Choroid plexus epithelial cell (primary cell): ENCODE results near the gene COL17A1.
A peak's percentile ranks its signal among the peaks of the same experiment; 100 is the strongest.

ENCODE experiments used
- DNase-seq: peaks from one replicate; pipeline ENCODE4 v3.0.0-alpha.2; 2010; ENCODE audit warnings: low read depth
- H3K4me3 ChIP-seq: 2 replicates; pipeline ENCODE4 v1.5.1; 2011; ENCODE audit warnings: low read depth, mild to moderate bottlenecking, control low read depth, low read length, moderate library complexity
- TF ChIP-seq, protein P1 (sequence below): conservative IDR thresholded peaks from 2 replicates; pipeline ENCODE4 v1.5.1; 2011; ENCODE audit warnings: low read depth, mild to moderate bottlenecking, control low read depth, inconsistent platforms, low read length, moderate library complexity

Gene COL17A1

GRCh38 chr10:104057717-104058116 is 28.0 kb downstream of the COL17A1 start:
- TF ChIP-seq, protein P1, sequence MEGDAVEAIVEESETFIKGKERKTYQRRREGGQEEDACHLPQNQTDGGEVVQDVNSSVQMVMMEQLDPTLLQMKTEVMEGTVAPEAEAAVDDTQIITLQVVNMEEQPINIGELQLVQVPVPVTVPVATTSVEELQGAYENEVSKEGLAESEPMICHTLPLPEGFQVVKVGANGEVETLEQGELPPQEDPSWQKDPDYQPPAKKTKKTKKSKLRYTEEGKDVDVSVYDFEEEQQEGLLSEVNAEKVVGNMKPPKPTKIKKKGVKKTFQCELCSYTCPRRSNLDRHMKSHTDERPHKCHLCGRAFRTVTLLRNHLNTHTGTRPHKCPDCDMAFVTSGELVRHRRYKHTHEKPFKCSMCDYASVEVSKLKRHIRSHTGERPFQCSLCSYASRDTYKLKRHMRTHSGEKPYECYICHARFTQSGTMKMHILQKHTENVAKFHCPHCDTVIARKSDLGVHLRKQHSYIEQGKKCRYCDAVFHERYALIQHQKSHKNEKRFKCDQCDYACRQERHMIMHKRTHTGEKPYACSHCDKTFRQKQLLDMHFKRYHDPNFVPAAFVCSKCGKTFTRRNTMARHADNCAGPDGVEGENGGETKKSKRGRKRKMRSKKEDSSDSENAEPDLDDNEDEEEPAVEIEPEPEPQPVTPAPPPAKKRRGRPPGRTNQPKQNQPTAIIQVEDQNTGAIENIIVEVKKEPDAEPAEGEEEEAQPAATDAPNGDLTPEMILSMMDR, result no peak
- no peak overlapping the region for H3K4me3 ChIP-seq
- no peak for DNase-seq

- no peak for DNase-seq
- TF ChIP-seq, protein P1, result no peak
Observed at GRCh38 chr10:104056619-104057273, 28.9 kb downstream of the COL17A1 start.

DNA sequence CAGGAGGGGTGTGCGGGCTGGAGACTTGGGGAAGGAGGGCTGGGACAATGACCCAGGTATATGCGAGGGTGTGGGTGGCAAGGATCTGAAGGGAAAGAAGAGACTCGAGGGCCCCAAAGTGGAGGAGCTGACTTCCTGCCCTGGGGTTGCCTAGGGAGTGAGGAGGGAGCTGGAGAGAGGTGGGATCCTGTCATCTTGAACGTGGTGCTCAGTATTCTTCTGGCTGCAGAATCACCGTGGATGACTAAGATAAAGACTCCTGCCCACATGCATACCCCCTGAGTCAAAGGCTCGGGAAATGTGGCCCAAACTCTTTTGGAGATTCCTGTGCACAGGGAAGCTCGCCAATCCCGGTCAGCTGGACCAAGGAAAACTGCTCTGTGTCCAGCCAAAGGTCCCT is 31.2 kb downstream of the COL17A1 start:
- DNase-seq, result no peak
- H3K4me3 ChIP-seq, result no peak overlapping the region
- TF ChIP-seq, protein P1, result no peak

More at GRCh38 chr10:104056619-104057273, 28.9 kb downstream of the COL17A1 start:
- no peak overlapping the region for H3K4me3 ChIP-seq

DNA sequence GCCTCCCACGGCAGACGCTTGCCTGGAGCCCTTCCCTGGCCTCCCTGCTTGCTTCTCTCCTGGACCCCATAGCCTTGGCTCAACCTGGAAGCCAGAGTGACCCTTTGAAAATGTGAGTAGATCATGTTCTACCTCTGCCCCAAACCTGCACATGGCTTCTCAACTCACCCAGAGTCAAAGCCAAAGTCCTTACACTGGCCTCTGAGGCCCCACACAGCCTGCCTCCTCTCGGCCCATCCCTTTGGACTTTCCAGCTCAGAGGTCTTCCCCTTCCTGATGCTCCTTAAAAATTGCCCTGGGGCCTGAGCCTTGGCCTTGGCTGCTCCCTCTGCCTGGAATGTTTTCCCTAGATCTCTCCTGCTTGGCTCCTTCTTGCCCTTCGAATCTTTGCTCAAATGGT is 32.5 kb downstream of the COL17A1 start:
- no peak for DNase-seq
- TF ChIP-seq, protein P1, result no peak
- H3K4me3 ChIP-seq, result no peak overlapping the region

GRCh38 chr10:104052431-104052830 is 33.2 kb downstream of the COL17A1 start:
- no peak overlapping the region for H3K4me3 ChIP-seq
- peak; percentile 26 for DNase-seq
- TF ChIP-seq, protein P1, result no peak

DNA sequence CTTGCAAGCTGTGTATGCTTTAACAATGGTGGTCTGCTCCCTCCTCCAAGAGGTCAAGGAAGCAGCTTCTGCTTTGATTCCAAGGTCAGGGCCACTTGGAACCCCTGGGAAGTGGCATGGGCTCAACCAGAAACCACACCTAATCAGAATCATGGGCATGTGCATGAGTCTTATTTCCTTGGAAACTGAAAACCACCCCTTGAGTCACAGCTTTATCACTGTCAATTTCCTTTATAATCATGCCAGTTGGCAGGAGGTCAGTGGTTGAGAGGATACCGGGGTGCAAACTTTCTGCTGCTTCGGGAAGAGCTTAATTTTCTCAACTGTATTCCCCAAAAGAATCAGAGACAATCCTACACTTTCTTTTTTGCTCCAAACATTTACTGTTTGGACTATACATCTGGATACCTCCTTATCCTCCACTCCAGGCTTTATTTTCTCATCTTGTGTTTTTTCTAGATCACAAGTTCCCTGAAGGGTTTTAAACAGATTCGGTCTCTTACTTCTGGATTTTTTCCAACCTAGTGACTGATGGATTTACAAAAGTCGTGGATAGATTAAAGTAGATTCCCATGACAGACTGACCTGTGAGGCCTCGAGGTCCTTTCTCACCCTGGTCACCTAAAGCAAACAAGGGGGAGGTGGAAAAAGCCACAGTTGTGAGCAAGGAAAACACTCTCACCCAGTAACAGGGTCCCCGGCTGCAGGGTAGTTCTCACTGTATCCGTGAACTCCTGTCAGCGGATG is 36.0 kb downstream of the COL17A1 start:
- DNase-seq, result peak; percentile 28
- TF ChIP-seq, protein P1, result no peak
- H3K4me3 ChIP-seq, result no peak overlapping the region
